ENCODE measurements around the gene TBK1. TPM values are rescaled to one million over a fixed set of nuclear protein-coding genes. Genes with fewer than 3 reads are reported as not detected.

The TBK1 gene
- total and polyA plus RNA-seq, 2 of the 13 experiments (the other 11 are each of a cell fraction or from before 2014, with no cell fraction given) = 10.3 to 25.2 TPM

- TF ChIP-seq ZNF276 (CRISPR knock-in tag; IDR thresholded peaks at IDR 0.05; ENCODE audit: low read depth) (no peak), ZSCAN5A (CRISPR knock-in tag; IDR thresholded peaks at IDR 0.05; ENCODE audit: borderline replicate concordance) (no peak), ZNF331 (CRISPR knock-in tag; IDR thresholded peaks at IDR 0.05) (no peak), ZNF740 (CRISPR knock-in tag; IDR thresholded peaks at IDR 0.05) (no peak), FOXO4 (CRISPR knock-in tag; conservative IDR thresholded peaks at IDR 0.05) (no peak), CCDC6 (CRISPR knock-in tag; IDR thresholded peaks at IDR 0.05) (no peak), ESRRA (CRISPR knock-in tag; IDR thresholded peaks at IDR 0.05; ENCODE audit: low read depth) (no peak)
These were observed 49.6 kb downstream of the TBK1 start (continued) for GRCh38 chr12:64501486-64501885.

GRCh38 chr12:64506955-64507354 lies 55.0 kb downstream of the TBK1 start:
- Histone ChIP-seq H3K9me3 (ENCODE audit: low read length) (no peaks in the 10 kb centered on the region), H3K4me1 (ENCODE audit: insufficient read depth, low read length) (no peaks in the 10 kb centered on the region), H4K20me1 (ENCODE audit: insufficient read depth, low read length) (no peaks in the 10 kb centered on the region), H3K4me2 (ENCODE audit: low read depth, low read length) (no peak overlapping the region), H3K9ac (ENCODE audit: insufficient read depth, low read depth, low read length) (no peak overlapping the region), H2AFZ (ENCODE audit: low read length) (no peak overlapping the region), H3K27ac (ENCODE audit: extremely low read length, insufficient read depth, low read length) (no peak overlapping the region), H3K27me3 (ENCODE audit: control insufficient read depth in 1 of 2, insufficient read depth in 2 of 2, low read length in 2 of 2) (no peaks in the 10 kb centered on the region), H3K79me2 (ENCODE audit: insufficient read depth, low read length) (no peaks in the 10 kb centered on the region), H3K4me3 (replicated peaks in 1 of 3; ENCODE audit: insufficient read depth in 1 of 3, low read depth in 2 of 3, low read length in 3 of 3) (no peak overlapping the region), H3K36me3 (replicated peaks in 1 of 2; ENCODE audit: control insufficient read depth in 1 of 2, insufficient read depth in 2 of 2, low read length in 2 of 2) (no peaks in the 10 kb centered on the region)
- TF ChIP-seq BATF2 (CRISPR knock-in tag; IDR thresholded peaks at IDR 0.05) = no peak
- no peak for TF ChIP-seq MED13 (CRISPR knock-in tag; IDR thresholded peaks at IDR 0.05)
- no peak for TF ChIP-seq SMAD3 (CRISPR knock-in tag; IDR thresholded peaks at IDR 0.05)
- TF ChIP-seq MAFG (CRISPR knock-in tag; IDR thresholded peaks at IDR 0.05) = no peak
- intact Hi-C loops (cut with micrococcal nuclease; ENCODE audit: unreplicated experiment) = no loop called here
- ChIA-PET CTCF (ENCODE audit: low intra/inter-chr PET ratio, low total read pairs) (no interaction called here), POLR2A (no interaction called here)
- 78% methylated on average over 4 of the region's 4 CpGs for WGBS (ENCODE audit: low lambda C conversion rate)
- DNase-seq (ENCODE audit: low spot score) (no peak), FAIRE-seq (no peak), ATAC-seq (no peak)
- in situ Hi-C loops (cut with HindIII; ENCODE audit: extremely low pct_ligation_motif_present, low pct_unique_long_range_greater_than_20kb) = no loop called here
- no TSS peak for BruUV-seq (replicated peaks)
